HEK293 (cell line): ENCODE results near the gene STXBP5L.

Source experiments
- CTCF ChIP-seq: fragments of 450-650 bp; formaldehyde crosslinking; IDR thresholded peaks from 2 replicates; pipeline ENCODE4 v1.5.1; 2016; ENCODE audit warnings: missing biosample characterization, missing genetic modification characterization
- FEZF1 ChIP-seq: fragments of 450-650 bp; formaldehyde crosslinking; IDR thresholded peaks from 2 replicates; pipeline ENCODE4 v1.5.1; 2016; ENCODE audit warnings: missing biosample characterization, missing genetic modification characterization
- OSR2 ChIP-seq: fragments of 450-650 bp; formaldehyde crosslinking; IDR thresholded peaks from 2 replicates; pipeline ENCODE4 v1.5.1; 2016; ENCODE audit warnings: missing biosample characterization, missing genetic modification characterization
- ZFP41 ChIP-seq: fragments of 450-650 bp; formaldehyde crosslinking; IDR thresholded peaks from 2 replicates; pipeline ENCODE4 v1.5.1; 2016; ENCODE audit warnings: missing biosample characterization, missing genetic modification characterization, borderline replicate concordance
- ZNF501 ChIP-seq: fragments of 450-650 bp; formaldehyde crosslinking; IDR thresholded peaks from 2 replicates; pipeline ENCODE4 v1.5.1; 2016; ENCODE audit warnings: missing biosample characterization, missing genetic modification characterization
- ZNF548 ChIP-seq: fragments of 450-650 bp; formaldehyde crosslinking; IDR thresholded peaks from 2 replicates; pipeline ENCODE4 v1.5.1; 2016; ENCODE audit warnings: missing biosample characterization, missing genetic modification characterization
- ZNF660 ChIP-seq: fragments of 450-650 bp; IDR thresholded peaks from 2 replicates; pipeline ENCODE4 v1.5.1; 2018; ENCODE audit warnings: missing biosample characterization, mild to moderate bottlenecking, missing genetic modification characterization
- ZNF792 ChIP-seq: fragments of 450-650 bp; formaldehyde crosslinking; IDR thresholded peaks from 2 replicates; pipeline ENCODE4 v1.5.1; 2016; ENCODE audit warnings: missing biosample characterization, missing genetic modification characterization

GRCh38 chr3:121431726-121432517 lies 523.9 kb downstream of the STXBP5L start:
- TF ChIP-seq ZNF501, result no peak
- TF ChIP-seq ZNF660, result no peak
- TF ChIP-seq ZFP41 (tag by site-specific recombination), result no peak
- TF ChIP-seq OSR2 (tag by site-specific recombination), result no peak
- TF ChIP-seq ZNF792, result no peak
- no peak for TF ChIP-seq ZNF548
- TF ChIP-seq CTCF (tag by site-specific recombination), result no peak
- TF ChIP-seq FEZF1 (tag by site-specific recombination), result no peak
